Bronchial epithelial cell (primary cell): ENCODE data around the gene AP3B1. TPM values are rescaled to one million over a fixed set of nuclear protein-coding genes. Genes with fewer than 3 reads are reported as not detected.

Experiments
- DNase-seq: peaks from one replicate; pipeline ENCODE4 v3.0.0-alpha.2; 2010; ENCODE audit warnings: low read depth
- FAIRE-seq: peaks from 2 replicates; lab custom pipeline; 2011; peaks lifted over from hg19 to GRCh38; lab: Jason Lieb, UNC
- H3K27me3 ChIP-seq: 2 replicates; pipeline ENCODE4 v1.5.1; 2011; ENCODE audit warnings: low read length; ENCODE audit not compliant: control insufficient read depth, insufficient read depth
- H3K36me3 ChIP-seq: 2 replicates; pipeline ENCODE4 v1.5.1; 2011; ENCODE audit warnings: low read length; ENCODE audit not compliant: control insufficient read depth, insufficient read depth
- H3K4me3 ChIP-seq: 2 replicates; pipeline ENCODE4 v1.5.1; 2011; ENCODE audit warnings: mild to moderate bottlenecking, low read depth, low read length, control low read depth
- CTCF ChIP-seq: IDR thresholded peaks from 2 replicates; pipeline ENCODE4 v1.5.1; 2011; ENCODE audit warnings: mild to moderate bottlenecking, moderate library complexity, low read length, control low read depth, inconsistent platforms; ENCODE audit not compliant: insufficient read depth, severe bottlenecking
- total RNA-seq: library from RNA; depleted of rRNA; stranded (reverse); fragments of >200 nt; gene quantifications from 2 replicates; pipeline ENCODE4 v1.2.1, GENCODE V29; 2014

AP3B1 gene
- total RNA-seq, 1 donor from 2014 or later: 27.4 TPM

- Histone ChIP-seq H3K27me3 (no peaks in the 10 kb centered on the region), H3K4me3 (no peak overlapping the region), H3K36me3 (peaks cover 1% of the 10 kb centered on the region)
- no peak for TF ChIP-seq CTCF
- FAIRE-seq (no peak), DNase-seq (no peak)
These were observed 288.0 kb downstream of the AP3B1 start for GRCh38 chr5:78006449-78006848.

- no peak for TF ChIP-seq CTCF
- H3K4me3 ChIP-seq: no peak overlapping the region
- no peaks in the 10 kb centered on the region for H3K27me3 ChIP-seq
- DNase-seq (peak; percentile 58), FAIRE-seq (no peak)
- peaks cover 1% of the 10 kb centered on the region for H3K36me3 ChIP-seq
These were observed 289.3 kb downstream of the AP3B1 start for GRCh38 chr5:78005021-78005785.

- H3K27me3 ChIP-seq: no peaks in the 10 kb centered on the region
- no peak for TF ChIP-seq CTCF
- H3K4me3 ChIP-seq: no peak overlapping the region
- no peak for FAIRE-seq
- DNase-seq: no peak
- peaks cover 1% of the 10 kb centered on the region for H3K36me3 ChIP-seq
These were observed 289.9 kb downstream of the AP3B1 start for GRCh38 chr5:78004559-78004958.

- FAIRE-seq: no peak
- DNase-seq: no peak
- Histone ChIP-seq H3K36me3 (peaks cover 1% of the 10 kb centered on the region), H3K27me3 (no peaks in the 10 kb centered on the region), H3K4me3 (no peak overlapping the region)
- no peak for TF ChIP-seq CTCF
These were observed 290.6 kb downstream of the AP3B1 start for GRCh38 chr5:78003919-78004318.

- Histone ChIP-seq H3K27me3 (no peaks in the 10 kb centered on the region), H3K36me3 (peaks cover 1% of the 10 kb centered on the region), H3K4me3 (no peak overlapping the region)
- DNase-seq (no peak), FAIRE-seq (no peak)
- no peak for TF ChIP-seq CTCF
These were observed 291.0 kb downstream of the AP3B1 start for GRCh38 chr5:78003450-78003849.

- FAIRE-seq: no peak
These were observed 291.8 kb downstream of the AP3B1 start for GRCh38 chr5:78002690-78003089.

More at GRCh38 chr5:78002690-78003089, 291.8 kb downstream of the AP3B1 start:
- Histone ChIP-seq H3K36me3 (peaks cover 1% of the 10 kb centered on the region), H3K4me3 (no peak overlapping the region), H3K27me3 (no peaks in the 10 kb centered on the region)
- TF ChIP-seq CTCF: no peak
- no peak for DNase-seq
